Testis (tissue), 2 donors: Measurements from ENCODE around the gene FAAP24.

Experiments
- POLR2A ChIP-seq: fragments of 450-650 bp; IDR thresholded peaks from one replicate; pipeline ENCODE4 v1.6.1; 2017; ENCODE audit warnings: antibody characterized with exemption, mild to moderate bottlenecking, moderate library complexity
- TF ChIP-seq, protein P1 (sequence below), 3 experiments: fragments of 450-650 bp in 2 of 3; fragments of 200-600 bp in 1 of 3; sonication (generic) in 1 of 3; IDR thresholded peaks; one replicate each; pipeline ENCODE4 v1.5.1; 2016 to 2019; ENCODE audit warnings: antibody characterized with exemption in 3 of 3, mild to moderate bottlenecking in 2 of 3, moderate library complexity in 1 of 3

DNA sequence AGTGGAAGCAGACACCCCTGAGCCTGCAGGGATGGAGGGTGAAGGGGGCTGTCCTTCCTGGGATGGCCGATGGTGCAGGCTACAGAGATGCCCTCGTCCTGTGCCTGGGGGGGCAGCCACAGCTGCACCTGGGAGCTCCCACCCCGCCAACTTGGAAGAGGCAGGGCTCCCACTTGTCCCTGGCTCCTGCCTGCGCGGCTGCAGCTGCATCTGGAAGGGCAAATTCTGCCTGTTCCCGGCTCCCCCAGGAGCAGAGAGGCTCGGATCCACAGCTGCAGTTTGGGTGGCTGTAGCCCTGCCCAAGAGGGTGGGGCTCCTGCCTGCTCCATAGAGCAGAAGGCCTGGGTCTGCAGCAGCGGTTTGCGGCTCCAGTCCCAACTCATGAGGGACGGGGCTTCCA is 2.5 kb upstream of the FAAP24 start:
- TF ChIP-seq, protein P1, sequence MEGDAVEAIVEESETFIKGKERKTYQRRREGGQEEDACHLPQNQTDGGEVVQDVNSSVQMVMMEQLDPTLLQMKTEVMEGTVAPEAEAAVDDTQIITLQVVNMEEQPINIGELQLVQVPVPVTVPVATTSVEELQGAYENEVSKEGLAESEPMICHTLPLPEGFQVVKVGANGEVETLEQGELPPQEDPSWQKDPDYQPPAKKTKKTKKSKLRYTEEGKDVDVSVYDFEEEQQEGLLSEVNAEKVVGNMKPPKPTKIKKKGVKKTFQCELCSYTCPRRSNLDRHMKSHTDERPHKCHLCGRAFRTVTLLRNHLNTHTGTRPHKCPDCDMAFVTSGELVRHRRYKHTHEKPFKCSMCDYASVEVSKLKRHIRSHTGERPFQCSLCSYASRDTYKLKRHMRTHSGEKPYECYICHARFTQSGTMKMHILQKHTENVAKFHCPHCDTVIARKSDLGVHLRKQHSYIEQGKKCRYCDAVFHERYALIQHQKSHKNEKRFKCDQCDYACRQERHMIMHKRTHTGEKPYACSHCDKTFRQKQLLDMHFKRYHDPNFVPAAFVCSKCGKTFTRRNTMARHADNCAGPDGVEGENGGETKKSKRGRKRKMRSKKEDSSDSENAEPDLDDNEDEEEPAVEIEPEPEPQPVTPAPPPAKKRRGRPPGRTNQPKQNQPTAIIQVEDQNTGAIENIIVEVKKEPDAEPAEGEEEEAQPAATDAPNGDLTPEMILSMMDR (IDR thresholded peaks at IDR 0.05) = no peak
- no peak for TF ChIP-seq POLR2A
